Large intestine (tissue), 3 donors: Measurements from ENCODE around the gene KIAA1671. TPM values are rescaled to one million over a fixed set of nuclear protein-coding genes. Genes with fewer than 3 reads are reported as not detected.

Experiments used
- DNase-seq, 2 donors: peaks; one replicate each; pipeline versions ENCODE4 v3.0.0 to v3.0.0-alpha.2; 2013
- H3K27ac ChIP-seq: one replicate; pipeline ENCODE4 v1.5.1; 2013; ENCODE audit warnings: low read length
- H3K27me3 ChIP-seq: 2 replicates; pipeline ENCODE4 v1.6.1; 2013; ENCODE audit warnings: low read length; ENCODE audit not compliant: control insufficient read depth, insufficient read depth
- H3K36me3 ChIP-seq: 2 replicates; pipeline ENCODE4 v1.6.1; 2013; ENCODE audit warnings: low read length; ENCODE audit not compliant: control insufficient read depth, insufficient read depth
- H3K4me1 ChIP-seq: one replicate; pipeline ENCODE4 v1.6.1; 2013; ENCODE audit warnings: low read length; ENCODE audit not compliant: control insufficient read depth, insufficient read depth
- H3K4me3 ChIP-seq: one replicate; pipeline ENCODE4 v1.5.1; 2013; ENCODE audit warnings: low read length
- H3K9me3 ChIP-seq: one replicate; pipeline ENCODE4 v1.6.1; 2013; ENCODE audit warnings: mild to moderate bottlenecking, low read depth, low read length, moderate library complexity; ENCODE audit not compliant: control insufficient read depth
- WGBS: methylation state at CpG from one replicate; pipeline ENCODE4 v1.1.5; 2013; ENCODE audit warnings: low lambda C conversion rate; ENCODE audit not compliant: insufficient coverage; 5-methylcytosine and 5-hydroxymethylcytosine counted together
- polyA plus RNA-seq: library from polyadenylated mRNA; unstranded; fragments of 120-200 nt; gene quantifications from one replicate; pipeline ENCODE4 v1.2.1, GENCODE V29; 2013

The KIAA1671 gene
- polyA plus RNA-seq, 1 donor: 25.0 TPM

- no peak for DNase-seq
- Histone ChIP-seq H3K36me3 (peaks cover 6% of the 10 kb centered on the region), H3K27me3 (no peaks in the 10 kb centered on the region), H3K4me1 (peaks cover 22% of the 10 kb centered on the region), H3K9me3 (no peaks in the 10 kb centered on the region), H3K4me3 (no peak overlapping the region), H3K27ac (no peak overlapping the region)
- no CpG with 5 or more reads among the region's 5 CpGs for WGBS
These were observed 28.6 kb downstream of the KIAA1671 start for GRCh38 chr22:24981066-24981465.

GRCh38 chr22:24981656-24982055 is 29.1 kb downstream of the KIAA1671 start:
- peaks cover 6% of the 10 kb centered on the region for H3K36me3 ChIP-seq
- H3K27ac ChIP-seq: no peak overlapping the region
- no peaks in the 10 kb centered on the region for H3K27me3 ChIP-seq
- no peaks in the 10 kb centered on the region for H3K9me3 ChIP-seq
- peaks cover 16% of the 10 kb centered on the region for H3K4me1 ChIP-seq
- no CpG with 5 or more reads among the region's 6 CpGs for WGBS
- no peak for DNase-seq
- H3K4me3 ChIP-seq: no peak overlapping the region

- no peaks in the 10 kb centered on the region for H3K9me3 ChIP-seq
- H3K36me3 ChIP-seq: peaks cover 7% of the 10 kb centered on the region
- peaks cover 8% of the 10 kb centered on the region for H3K4me1 ChIP-seq
- no peaks in the 10 kb centered on the region for H3K27me3 ChIP-seq
- no CpG with 5 or more reads among the region's 8 CpGs for WGBS
- H3K4me3 ChIP-seq: no peak overlapping the region
- H3K27ac ChIP-seq: no peak overlapping the region
- DNase-seq: no peak
These were observed 30.0 kb downstream of the KIAA1671 start for GRCh38 chr22:24982301-24983056.

- Histone ChIP-seq H3K4me1 (peaks cover 2% of the 10 kb centered on the region), H3K36me3 (peaks cover 8% of the 10 kb centered on the region), H3K9me3 (no peaks in the 10 kb centered on the region), H3K4me3 (no peak overlapping the region), H3K27ac (no peak overlapping the region), H3K27me3 (no peaks in the 10 kb centered on the region)
- 100% methylated on average over 1 of the region's 5 CpGs for WGBS
- no peak for DNase-seq
These were observed 30.6 kb downstream of the KIAA1671 start for GRCh38 chr22:24983151-24983550.

GRCh38 chr22:24984122-24984521 is 31.6 kb downstream of the KIAA1671 start:
- no CpG with 5 or more reads among the region's 1 CpG for WGBS
- no peaks in the 10 kb centered on the region for H3K27me3 ChIP-seq
- DNase-seq: no peak
- H3K4me3 ChIP-seq: no peak overlapping the region
- H3K4me1 ChIP-seq: no peaks in the 10 kb centered on the region
- H3K9me3 ChIP-seq: no peaks in the 10 kb centered on the region
- no peak overlapping the region for H3K27ac ChIP-seq
- H3K36me3 ChIP-seq: peaks cover 8% of the 10 kb centered on the region

GRCh38 chr22:24985826-24986214 is 33.3 kb downstream of the KIAA1671 start:
- H3K4me3 ChIP-seq: no peak overlapping the region
- no peaks in the 10 kb centered on the region for H3K9me3 ChIP-seq
- 80% methylated on average over 1 of the region's 9 CpGs for WGBS
- no peak for DNase-seq
- no peaks in the 10 kb centered on the region for H3K4me1 ChIP-seq
- H3K36me3 ChIP-seq: peaks cover 8% of the 10 kb centered on the region
- H3K27ac ChIP-seq: no peak overlapping the region
- H3K27me3 ChIP-seq: no peaks in the 10 kb centered on the region

- H3K4me1 ChIP-seq: no peaks in the 10 kb centered on the region
- no peaks in the 10 kb centered on the region for H3K9me3 ChIP-seq
- no peak for DNase-seq
- no peaks in the 10 kb centered on the region for H3K27me3 ChIP-seq
- no peak overlapping the region for H3K4me3 ChIP-seq
- peaks cover 6% of the 10 kb centered on the region for H3K36me3 ChIP-seq
- WGBS: no CpG with 5 or more reads among the region's 4 CpGs
- H3K27ac ChIP-seq: no peak overlapping the region
These were observed 34.3 kb downstream of the KIAA1671 start for GRCh38 chr22:24986816-24987215.

- Histone ChIP-seq H3K4me1 (no peaks in the 10 kb centered on the region), H3K4me3 (no peak overlapping the region), H3K36me3 (peaks cover 2% of the 10 kb centered on the region), H3K9me3 (no peaks in the 10 kb centered on the region), H3K27me3 (no peaks in the 10 kb centered on the region), H3K27ac (no peak overlapping the region)
- WGBS: no CpG with 5 or more reads among the region's 2 CpGs
- DNase-seq: no peak
These were observed 36.6 kb downstream of the KIAA1671 start for GRCh38 chr22:24989135-24989534.

GRCh38 chr22:24989541-24989951 is 37.0 kb downstream of the KIAA1671 start:
- H3K36me3 ChIP-seq: peaks cover 2% of the 10 kb centered on the region
- no CpG with 5 or more reads among the region's 5 CpGs for WGBS
- no peak for DNase-seq
- no peaks in the 10 kb centered on the region for H3K27me3 ChIP-seq
- no peak overlapping the region for H3K4me3 ChIP-seq
- no peak overlapping the region for H3K27ac ChIP-seq
- no peaks in the 10 kb centered on the region for H3K4me1 ChIP-seq
- no peaks in the 10 kb centered on the region for H3K9me3 ChIP-seq

GRCh38 chr22:24990344-24990905 is 37.9 kb downstream of the KIAA1671 start:
- no peak for DNase-seq
- Histone ChIP-seq H3K4me1 (no peaks in the 10 kb centered on the region), H3K9me3 (no peaks in the 10 kb centered on the region), H3K27ac (no peak overlapping the region), H3K4me3 (no peak overlapping the region), H3K36me3 (peaks cover 2% of the 10 kb centered on the region), H3K27me3 (no peaks in the 10 kb centered on the region)
- no CpG with 5 or more reads among the region's 10 CpGs for WGBS

- WGBS: 100% methylated on average over 1 of the region's 7 CpGs
- no peak overlapping the region for H3K27ac ChIP-seq
- H3K4me3 ChIP-seq: no peak overlapping the region
- H3K27me3 ChIP-seq: no peaks in the 10 kb centered on the region
- DNase-seq: no peak
- H3K4me1 ChIP-seq: peaks cover 15% of the 10 kb centered on the region
- no peaks in the 10 kb centered on the region for H3K36me3 ChIP-seq
- no peaks in the 10 kb centered on the region for H3K9me3 ChIP-seq
These were observed 40.4 kb downstream of the KIAA1671 start for GRCh38 chr22:24992946-24993345.
